CD1c-positive myeloid dendritic cell (primary cell): ENCODE data around the gene CUL7.

Experiments used
- DNase-seq: peaks from one replicate; pipeline ENCODE4 v3.0.0-alpha.2; 2016; ENCODE audit errors: extremely low spot score

Gene CUL7

GRCh38 chr6:43077333-43077809 lies 23.7 kb upstream of the CUL7 start:
- no peak for DNase-seq

DNA sequence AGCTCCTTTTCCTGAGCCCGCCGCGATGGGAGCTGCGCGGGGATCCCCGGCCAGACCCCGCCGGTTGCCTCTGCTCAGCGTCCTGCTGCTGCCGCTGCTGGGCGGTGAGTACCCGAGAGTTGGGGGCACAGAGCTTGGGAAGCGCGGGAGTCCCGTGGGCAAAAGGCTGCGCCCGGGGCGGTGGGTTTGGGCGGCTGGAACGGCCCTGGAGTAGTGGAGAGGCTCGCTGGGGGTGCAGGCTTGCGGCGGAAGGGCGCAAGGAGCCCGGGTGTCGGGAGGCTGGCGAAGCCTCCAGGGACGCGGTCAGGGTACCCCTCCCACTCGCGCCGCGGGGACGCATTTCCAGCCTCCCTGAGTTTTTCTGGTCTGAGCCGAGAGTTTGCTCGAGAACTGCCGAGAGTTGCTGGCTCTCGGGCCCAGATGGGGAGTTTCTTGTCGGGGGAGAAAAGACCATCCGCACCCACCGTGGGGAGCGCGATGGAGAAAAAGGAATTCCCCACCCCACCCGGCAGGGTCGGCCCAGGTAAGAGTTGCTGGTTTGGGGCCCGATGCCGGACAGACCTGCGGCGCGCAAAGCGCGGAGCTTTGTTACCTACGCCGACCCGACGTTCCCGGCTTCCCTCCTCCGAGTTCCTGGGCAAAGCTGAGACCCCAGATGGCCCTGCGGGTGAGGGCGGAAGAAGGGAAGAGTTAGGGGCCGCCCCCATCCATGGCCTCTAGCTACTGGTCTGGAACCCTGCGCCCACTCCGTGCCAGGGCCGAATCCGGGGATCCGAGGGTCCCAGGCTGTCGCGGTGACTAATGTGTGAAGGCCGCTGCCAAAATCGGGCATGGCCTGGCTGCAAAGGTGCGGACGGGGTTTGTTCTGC lies 23.0 kb upstream of the CUL7 start:
- DNase-seq, result no peak

DNA sequence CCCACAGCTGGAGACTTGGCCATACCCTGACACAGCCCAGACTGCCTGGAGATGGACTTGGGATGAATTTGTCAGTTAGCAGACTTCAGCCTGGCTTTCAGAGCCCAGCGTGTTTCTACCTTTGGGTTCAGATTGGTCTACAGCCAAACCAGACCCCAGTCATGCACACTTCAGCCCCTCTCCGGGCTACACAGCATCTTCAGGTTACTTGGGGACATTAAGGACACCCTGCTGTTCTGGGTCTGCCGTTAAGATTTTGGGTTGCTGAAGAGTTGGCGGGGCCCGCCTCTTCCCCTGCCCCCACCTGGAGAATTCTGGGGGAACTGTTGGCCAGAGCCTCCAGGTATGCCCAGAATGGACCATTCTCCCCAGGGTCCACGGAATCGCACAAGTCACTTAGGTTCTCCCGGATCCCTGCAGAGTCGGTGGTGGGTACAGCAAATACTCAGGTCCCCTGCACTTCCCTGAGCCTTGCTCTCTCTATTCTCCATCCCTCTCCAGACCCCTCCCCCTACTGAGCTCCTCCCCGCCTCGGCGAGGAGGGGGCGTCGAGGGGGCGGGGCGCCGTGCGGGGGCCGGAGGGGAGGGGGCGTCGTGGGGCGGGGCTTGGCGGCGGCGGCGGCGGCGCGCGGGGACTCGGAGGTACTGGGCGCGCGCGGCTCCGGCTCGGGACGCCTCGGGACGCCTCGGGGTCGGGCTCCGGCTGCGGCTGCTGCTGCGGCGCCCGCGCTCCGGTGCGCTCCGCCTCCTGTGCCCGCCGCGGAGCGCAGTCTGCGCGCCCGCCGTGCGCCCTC lies 22.2 kb upstream of the CUL7 start, which contains the start of gene PTK7:
Gene PTK7, plus strand, starts transcription at position 645 of the 794 bp plus-strand sequence. CDS start 175 bp downstream, outside the sequence.
- peak; percentile 14 for DNase-seq

GRCh38 chr6:43074847-43075669 lies 21.4 kb upstream of the CUL7 start:
- no peak for DNase-seq

DNA sequence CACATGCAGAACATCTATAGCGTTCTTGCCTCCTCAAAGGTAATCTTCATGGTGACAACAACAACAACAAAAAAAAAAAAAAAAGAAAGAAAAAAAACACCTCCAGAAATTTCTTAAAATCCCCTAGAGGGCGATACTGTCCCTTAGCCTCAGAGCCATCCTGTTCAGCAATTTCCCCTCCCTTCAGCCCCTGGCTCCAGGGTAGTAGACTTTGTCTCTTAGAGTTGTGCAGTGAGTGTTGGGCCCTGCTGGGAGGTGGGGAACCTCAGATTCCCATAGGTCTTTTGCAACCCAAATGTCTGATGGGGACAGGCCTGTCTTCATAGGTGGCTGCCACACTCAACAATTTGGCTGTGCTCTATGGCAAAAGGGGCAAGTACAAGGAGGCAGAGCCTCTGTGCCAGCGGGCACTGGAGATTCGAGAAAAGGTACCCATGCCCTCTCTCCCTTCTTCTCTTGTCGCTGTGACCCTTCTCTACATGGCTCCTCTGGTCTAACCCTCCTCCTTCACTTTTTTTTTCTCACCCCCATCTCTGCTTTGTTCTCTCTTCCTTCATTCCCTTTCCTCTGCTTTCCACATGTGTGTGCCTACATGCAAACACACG lies 16.5 kb upstream of the CUL7 start:
- DNase-seq, result peak; percentile 26

GRCh38 chr6:43062818-43063217 lies 9.2 kb upstream of the CUL7 start:
- DNase-seq, result no peak

DNA sequence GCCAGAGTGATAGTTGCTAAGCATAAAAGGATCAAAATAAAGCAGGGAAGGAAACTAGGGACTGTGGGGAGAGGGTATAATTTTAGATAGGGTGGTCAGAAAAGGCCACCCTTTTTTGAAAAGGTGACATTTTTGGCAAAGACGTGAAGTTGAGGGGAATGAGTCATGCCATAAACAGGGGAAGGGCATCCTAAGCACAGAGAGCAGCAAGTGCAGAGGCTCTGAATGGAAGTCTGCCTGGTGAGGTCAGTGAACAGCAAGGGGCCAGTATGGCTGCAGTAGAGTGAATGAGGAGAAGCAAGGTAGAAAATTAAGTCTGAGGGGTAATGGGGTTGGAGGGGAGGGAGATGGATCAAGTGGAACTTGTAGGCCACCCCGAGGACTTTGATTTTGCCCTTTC lies 8.2 kb upstream of the CUL7 start:
- no peak for DNase-seq

DNA sequence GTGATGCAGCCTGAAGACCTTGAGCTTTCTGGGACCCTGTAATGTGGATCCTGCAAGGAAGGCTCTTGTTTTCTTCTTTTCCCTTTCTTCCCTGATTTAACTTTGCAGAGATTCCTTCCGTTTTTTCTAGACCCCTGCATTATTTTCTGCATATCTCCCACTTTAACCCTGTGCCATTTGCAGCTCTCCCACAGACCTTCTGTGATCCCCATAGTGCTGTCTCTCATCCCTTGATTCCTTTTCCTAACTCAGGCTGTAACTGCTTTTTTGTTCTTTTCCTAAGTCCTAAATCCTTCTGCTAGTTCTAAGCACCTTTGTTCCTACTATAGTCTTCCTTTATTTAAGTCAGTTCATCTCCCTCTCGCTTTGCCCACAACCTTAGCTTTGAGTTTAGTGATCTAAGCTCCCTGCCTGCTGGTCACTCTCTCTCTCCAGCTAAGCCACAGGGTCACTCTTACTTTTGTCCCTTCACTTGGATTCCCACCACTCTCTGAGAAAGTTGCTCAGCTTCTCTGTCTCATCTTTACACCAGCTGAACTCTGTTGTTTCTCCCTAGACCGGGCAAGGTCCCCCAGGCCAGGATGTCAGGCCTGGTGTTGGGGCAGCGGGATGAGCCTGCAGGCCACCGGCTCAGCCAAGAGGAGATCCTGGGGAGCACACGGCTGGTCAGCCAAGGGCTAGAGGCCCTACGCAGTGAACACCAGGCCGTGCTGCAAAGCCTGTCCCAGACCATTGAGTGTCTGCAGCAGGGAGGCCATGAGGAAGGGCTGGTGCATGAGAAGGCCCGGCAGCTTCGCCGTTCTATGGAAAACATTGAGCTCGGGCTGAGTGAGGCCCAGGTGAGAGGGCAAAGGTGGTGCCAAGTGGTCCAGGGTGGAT lies 7.3 kb upstream of the CUL7 start:
- no peak for DNase-seq

GRCh38 chr6:43060034-43060754 lies 6.5 kb upstream of the CUL7 start:
- DNase-seq, result no peak

DNA sequence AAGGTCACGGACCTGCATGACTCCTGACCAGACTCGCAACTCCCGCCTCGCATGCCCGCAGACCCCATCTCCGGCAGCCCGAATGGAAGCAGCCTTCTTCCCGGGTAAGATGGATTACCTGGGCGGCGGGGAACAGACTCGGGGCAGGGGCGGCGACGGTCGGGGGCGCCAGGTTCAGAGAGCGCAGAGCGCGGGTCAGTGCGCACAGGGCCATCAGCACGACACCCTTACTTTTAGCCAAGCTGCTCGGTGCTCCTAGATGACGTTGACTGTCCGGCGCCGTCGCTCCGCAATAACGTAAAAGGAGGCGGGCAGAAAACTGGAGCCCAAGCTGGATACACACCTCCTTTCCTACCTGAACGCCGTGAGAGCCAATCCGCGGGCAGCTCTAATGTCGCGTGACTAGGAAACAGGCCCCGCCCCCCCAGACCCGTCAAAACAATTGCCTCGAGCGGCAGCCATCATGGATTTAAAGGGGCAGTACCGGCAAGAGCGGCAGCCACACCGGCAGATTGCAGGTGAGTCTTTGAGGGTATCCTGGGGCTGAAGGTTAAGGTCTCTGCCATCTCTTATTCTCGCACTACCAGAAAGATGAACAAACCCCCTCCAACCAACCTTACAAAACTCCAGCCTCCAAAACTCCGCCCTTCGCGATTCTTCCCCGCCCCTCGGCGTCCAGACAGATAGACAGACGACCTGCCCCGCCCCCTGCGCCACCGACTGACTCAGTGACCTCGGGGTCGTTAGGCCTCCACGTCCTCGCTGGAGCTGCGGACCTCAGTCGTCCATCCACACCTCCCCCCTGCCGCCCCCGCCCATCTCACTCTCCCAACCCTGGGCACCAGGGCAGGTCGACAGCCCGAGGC lies 5.8 kb upstream of the CUL7 start, which contains the start of the genes KLC4 and MRPL2:
Gene KLC4, plus strand, starts transcription at position 464 of the 866 bp plus-strand sequence. CDS start 1,705 bp downstream, outside the sequence.
Gene MRPL2, minus strand, starts transcription at position 267 of the 866 bp plus-strand sequence. Its CDS starts 53 bp downstream, at position 214.
- peak; percentile 99 for DNase-seq

GRCh38 chr6:43058531-43058930 lies 4.9 kb upstream of the CUL7 start:
- DNase-seq, result peak; percentile 25

- no peak for DNase-seq
These were observed 2.3 kb upstream of the CUL7 start for GRCh38 chr6:43055966-43056365.

DNA sequence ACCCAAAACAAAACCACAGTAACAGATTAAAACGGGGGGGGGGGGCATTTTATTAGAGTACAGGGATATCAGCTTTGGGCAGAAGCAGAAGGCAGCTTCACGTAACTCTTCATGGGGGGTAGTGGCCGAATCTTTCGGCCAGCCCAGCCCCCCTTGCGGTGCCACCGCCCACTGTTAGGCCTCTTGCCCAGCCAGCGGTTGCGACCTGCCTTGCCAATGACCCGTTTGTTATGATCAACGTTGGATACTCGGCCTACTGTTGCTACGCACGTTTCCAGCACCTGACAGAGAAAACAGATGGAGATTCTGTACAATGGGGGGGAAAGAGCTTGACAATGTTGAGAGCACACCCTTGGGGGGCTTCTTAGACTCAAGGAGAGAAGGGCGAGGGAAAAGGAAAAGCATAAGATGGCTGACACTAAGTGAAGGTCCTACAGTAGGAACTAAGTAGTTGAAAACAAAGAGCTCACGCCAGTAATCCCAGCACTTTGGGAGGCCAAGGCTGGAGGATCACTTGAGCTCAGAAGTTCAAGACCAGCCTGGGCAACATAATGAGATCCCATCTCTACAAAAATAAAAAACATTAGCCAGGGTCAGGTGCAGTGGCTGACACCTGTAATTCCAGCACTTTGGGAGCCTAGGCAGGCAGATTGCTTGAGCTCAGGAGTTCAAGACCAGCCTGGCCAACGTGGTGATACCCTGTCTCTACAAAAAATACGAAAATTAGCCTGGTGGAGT lies 724 bp upstream of the CUL7 start:
- DNase-seq, result no peak

DNA sequence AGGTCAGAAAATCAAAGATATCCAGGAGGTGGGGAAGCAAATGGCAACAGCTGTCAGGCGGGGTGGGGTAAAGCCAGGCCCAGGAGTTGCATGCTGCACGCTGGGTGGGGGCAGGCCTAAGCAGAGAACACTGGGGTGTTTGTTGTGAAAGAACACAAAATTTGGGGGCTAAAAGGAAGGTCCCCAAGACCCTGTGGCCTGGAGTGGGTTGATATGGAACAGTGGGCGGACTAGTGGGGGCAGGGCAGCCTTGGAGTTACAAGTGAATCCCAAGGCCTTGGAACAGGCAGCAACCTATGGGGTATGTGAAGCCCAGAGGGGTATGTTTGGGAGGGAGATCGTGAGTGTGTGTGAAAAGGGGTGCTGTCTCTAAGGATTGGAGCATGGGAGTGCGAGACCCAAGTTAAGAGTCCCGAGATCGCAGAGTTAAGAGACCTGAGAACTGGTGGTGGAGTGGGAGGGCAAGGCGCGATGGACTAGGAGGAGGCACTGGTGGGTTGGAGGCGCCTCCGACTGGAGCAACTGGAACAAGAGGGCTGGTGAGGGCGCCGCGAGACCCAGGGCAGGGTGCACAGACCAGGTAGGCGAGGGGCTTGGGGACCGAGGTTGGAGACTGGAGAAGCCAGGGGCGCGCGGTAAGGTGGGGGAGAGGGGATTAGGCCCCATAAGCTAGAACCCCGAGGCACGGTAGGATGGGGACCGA lies 658 bp downstream of the CUL7 start:
- DNase-seq, result no peak

DNA sequence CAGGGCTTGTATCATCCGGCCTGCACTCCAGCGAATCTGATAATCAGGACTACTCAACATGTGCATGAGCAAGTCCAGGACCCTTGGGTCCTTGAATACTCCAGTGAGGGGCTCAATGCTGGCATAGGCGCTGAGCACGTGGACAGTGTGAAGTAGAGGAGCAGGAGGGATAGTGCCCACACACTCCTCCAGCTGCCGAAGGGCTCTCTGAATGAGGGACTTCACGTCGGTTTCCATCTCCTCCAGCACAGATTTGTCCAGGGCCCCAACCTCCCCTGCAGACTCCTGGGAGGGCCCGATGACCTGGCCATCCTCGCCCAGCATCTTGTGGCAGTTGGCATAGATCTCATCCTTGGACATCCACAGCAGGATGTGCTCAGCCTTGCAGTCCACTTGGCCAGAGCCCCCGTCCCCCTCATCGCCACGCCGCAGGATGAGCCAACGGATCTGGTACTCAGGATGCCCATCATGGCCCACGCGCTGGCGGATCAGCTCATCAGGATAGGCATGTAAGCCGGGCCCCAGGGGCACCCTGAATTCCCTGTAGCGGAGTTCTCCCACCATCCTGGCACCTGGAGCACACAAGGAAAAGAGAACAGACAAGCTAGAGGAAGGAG lies 1.3 kb downstream of the CUL7 start:
- no peak for DNase-seq

- DNase-seq, result no peak
These were observed 2.7 kb downstream of the CUL7 start for GRCh38 chr6:43050981-43051380.

DNA sequence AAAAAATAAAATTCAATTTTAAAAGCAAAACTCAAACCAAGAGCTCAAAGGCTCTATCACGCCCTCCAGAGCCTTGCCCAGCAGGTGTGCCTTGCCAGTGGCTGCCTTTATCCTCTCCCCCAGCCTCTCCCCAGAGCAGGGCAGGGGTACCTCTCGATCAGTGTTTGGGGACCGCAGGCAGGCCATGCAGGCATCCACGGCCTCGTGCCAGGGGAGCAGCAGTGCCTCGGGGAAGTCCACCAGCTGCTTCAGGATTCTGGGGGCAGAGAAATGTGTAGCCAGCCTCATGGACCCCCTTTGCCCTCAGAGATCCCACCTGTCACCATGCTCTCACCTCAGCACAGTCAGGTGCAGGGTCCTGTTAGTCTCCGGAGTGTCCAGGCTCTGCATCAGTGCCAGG lies 5.7 kb downstream of the CUL7 start:
- no peak for DNase-seq
